DND-41 (cell line): ENCODE measurements around the gene SORL1-AS1.

Source experiments
- EZH2 ChIP-seq: IDR thresholded peaks from 3 replicates; pipeline ENCODE4 v1.6.1; 2012; ENCODE audit warnings: borderline replicate concordance, low read depth, mild to moderate bottlenecking, moderate library complexity, low read length, inconsistent platforms; ENCODE audit not compliant: severe bottlenecking
- TF ChIP-seq, protein P1 (sequence below): IDR thresholded peaks from 2 replicates; pipeline ENCODE4 v1.5.1; 2012; ENCODE audit warnings: borderline replicate concordance, low read length, moderate library complexity, mild to moderate bottlenecking; ENCODE audit not compliant: poor library complexity, severe bottlenecking; ENCODE audit errors: extremely low read depth

DNA sequence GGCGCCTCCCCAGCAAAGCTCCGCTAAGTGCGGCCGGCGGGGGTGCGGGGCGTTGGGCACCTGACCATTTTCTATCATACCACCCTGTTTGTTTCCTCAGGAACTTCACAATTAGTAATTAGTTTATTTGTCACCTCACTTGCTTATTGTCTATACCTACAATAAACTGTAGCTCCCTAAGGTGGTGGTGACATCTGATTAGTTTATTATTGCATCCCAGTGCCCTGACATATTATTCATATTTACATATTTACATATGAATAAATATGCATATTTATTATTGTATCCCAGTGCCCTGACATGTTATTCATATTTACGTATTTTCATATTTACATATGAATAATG lies 25.4 kb downstream of the SORL1-AS1 start:
- TF ChIP-seq, protein P1, sequence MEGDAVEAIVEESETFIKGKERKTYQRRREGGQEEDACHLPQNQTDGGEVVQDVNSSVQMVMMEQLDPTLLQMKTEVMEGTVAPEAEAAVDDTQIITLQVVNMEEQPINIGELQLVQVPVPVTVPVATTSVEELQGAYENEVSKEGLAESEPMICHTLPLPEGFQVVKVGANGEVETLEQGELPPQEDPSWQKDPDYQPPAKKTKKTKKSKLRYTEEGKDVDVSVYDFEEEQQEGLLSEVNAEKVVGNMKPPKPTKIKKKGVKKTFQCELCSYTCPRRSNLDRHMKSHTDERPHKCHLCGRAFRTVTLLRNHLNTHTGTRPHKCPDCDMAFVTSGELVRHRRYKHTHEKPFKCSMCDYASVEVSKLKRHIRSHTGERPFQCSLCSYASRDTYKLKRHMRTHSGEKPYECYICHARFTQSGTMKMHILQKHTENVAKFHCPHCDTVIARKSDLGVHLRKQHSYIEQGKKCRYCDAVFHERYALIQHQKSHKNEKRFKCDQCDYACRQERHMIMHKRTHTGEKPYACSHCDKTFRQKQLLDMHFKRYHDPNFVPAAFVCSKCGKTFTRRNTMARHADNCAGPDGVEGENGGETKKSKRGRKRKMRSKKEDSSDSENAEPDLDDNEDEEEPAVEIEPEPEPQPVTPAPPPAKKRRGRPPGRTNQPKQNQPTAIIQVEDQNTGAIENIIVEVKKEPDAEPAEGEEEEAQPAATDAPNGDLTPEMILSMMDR: no peak
- TF ChIP-seq EZH2: no peak
